GM19328 (cell line): ENCODE measurements around the gene SRGAP2C.
"Not testable (repeated sequence)": the region's sequence is repeated elsewhere in the genome, so short reads cannot be mapped to it uniquely, and the experiment has no call there.

Source experiments
- ATAC-seq: cut with Tn5 transposase; IDR thresholded peaks from one replicate; pipeline ENCODE4 v1.9.1; 2021; ENCODE audit warnings: mild to moderate bottlenecking, moderate library complexity; ENCODE audit not compliant: unreplicated experiment

SRGAP2C gene

DNA sequence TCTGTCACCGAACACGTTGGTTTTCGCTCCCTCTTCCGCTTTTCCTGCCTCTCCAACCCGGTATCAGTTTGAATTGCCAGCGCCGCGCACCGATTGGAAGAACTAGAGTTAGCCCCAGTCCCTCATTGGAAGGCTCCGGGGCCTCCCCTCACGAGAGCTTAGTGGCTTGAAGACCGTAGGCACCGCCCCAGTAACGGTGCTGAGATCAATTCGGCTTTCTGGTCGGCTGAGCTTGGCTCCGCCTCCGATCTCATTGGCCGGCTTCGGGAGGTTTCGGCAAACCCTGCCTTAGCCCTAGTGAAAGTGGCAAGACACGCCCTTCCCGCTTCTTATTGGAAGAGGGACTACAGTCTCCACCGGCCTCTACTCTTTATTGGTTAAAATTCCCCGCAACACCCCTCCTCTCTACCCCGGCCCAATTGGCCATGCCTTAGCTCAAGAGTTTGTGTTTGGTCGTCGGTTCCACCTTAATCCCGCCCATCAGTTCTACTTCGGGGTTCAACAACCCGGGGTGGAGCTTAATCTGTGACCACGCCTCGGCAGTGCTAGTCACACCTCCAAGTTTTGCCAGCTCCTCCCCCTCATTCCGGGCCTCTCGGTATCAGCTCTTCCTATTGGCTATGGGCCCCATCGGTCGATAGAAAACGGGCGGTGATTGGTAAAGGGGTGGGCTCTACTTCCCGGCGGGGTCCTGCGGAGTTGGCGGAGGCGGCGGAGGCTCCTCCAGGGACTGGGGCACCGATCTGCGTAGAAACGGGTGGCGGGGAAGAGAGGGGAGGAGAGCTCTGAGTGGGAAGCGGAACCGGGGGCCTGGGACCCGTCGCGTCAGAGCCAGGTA is at the start of gene SRGAP2C, which contains the start of gene FAM72B:
Gene SRGAP2C, plus strand, starts transcription at position 686 of the 838 bp plus-strand sequence. CDS start 2,472 bp downstream, outside the sequence.
Gene FAM72B, minus strand, starts transcription at position 51 of the 838 bp plus-strand sequence. CDS start 851 bp downstream, outside the sequence.
- peak; percentile 86 for ATAC-seq

DNA sequence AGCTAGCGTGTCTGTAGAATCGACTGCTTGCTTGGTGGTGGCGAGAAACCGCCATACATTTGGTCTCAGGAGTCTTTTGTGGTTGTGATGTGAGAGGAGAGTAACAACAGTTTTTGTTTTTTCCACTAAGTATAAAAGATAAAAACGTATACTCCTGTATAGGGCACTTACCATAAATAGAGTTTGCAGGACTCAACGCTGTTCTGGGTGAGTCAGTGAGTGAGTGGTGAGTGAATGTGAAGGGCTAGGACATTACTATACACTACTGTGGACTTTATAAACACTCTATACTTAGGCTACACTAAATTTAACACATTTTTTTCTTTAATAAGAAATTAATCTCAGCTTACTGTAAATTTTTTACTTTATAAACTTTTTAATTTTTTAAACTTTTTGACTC is 44.4 kb upstream of the SRGAP2C start:
- not testable (repeated sequence) for ATAC-seq

DNA sequence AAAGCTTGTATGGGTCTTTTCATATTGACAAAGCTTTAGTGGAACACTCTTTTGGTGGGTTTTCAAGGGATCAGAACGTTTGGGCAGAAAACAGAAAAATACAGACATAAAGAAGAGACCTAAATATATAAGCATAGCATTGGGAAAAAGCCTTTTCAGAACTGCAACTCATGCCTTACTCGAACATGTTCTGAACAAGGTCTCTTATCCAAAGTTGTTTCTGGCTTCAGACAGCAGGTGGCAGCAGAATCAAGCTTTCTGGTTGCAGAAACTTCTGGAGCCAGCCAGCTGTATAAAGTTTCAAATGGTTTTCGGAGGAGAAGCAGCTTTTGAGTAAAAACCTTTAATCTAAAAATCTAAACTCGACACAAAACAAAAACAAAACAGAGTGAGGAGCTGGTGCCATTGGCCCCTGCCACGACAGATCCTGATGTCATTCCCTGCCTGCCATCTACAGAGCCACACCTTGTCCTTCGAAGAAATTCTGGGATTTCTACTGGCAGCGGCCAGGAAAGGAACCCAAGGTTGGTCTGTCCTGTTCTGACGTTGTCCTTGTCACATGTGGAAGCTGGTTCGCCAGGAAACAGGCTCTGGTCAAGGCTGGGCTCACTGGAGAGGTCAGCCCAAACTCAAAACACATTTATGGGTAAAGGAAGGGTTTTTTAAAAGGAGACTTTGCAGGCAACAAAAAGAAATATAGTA is 36.1 kb upstream of the SRGAP2C start:
- not testable (repeated sequence) for ATAC-seq

- not testable (repeated sequence) for ATAC-seq
Observed at GRCh38 chr1:121151294-121151693, 33.5 kb upstream of the SRGAP2C start.

GRCh38 chr1:121152788-121153187 is 32.0 kb upstream of the SRGAP2C start:
- ATAC-seq, result not testable (repeated sequence)

DNA sequence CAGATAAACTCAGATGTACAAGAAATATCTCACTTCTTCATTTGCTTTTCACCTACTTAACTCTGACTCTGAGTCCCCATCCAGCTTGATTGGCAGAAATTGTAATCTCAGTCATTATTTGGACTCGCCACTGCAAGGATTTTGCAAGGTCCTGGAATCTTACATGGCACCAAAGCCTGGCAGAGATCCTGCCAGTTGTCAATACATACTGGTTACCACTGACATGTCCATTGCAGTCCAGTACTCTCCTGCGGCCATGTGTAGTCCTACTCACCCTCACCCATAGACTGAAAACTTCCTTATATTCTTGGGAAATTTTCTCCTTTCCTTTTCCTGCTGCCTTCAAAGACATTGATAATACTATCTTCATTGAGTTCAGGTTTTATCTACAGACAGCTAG is 30.0 kb upstream of the SRGAP2C start:
- not testable (repeated sequence) for ATAC-seq

- ATAC-seq, result not testable (repeated sequence)
Observed at GRCh38 chr1:121155671-121156358, 29.0 kb upstream of the SRGAP2C start.

- ATAC-seq, result not testable (repeated sequence)
Observed at GRCh38 chr1:121156958-121157603, 27.7 kb upstream of the SRGAP2C start.

DNA sequence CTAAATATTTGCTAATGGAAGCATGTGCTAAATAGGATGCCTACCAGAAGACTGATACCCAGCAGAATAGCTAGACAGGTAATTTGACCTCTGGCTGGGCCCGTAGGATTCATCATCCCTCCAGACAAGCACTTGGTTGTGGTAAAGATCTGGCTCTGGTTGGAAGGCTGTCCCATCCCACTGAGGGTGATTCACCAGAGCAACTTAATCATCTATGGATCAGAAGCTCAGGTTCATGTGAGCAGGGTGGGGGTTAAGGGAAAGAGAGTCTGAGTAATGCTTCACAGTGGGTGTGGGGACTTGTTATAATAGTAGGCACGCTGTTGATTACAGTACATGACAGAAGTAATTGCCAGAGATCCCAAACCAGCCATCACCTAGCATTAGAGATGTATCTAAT is 27.2 kb upstream of the SRGAP2C start:
- ATAC-seq, result not testable (repeated sequence)

- not testable (repeated sequence) for ATAC-seq
Observed at GRCh38 chr1:121160118-121160517, 24.7 kb upstream of the SRGAP2C start.

- not testable (repeated sequence) for ATAC-seq
Observed at GRCh38 chr1:121161199-121161901, 23.4 kb upstream of the SRGAP2C start.

GRCh38 chr1:121163850-121164757 is 20.7 kb upstream of the SRGAP2C start:
- ATAC-seq, result not testable (repeated sequence)

- ATAC-seq, result not testable (repeated sequence)
Observed at GRCh38 chr1:121165296-121165695, 19.5 kb upstream of the SRGAP2C start.

- ATAC-seq, result not testable (repeated sequence)
Observed at GRCh38 chr1:121167225-121167738, 17.5 kb upstream of the SRGAP2C start.

DNA sequence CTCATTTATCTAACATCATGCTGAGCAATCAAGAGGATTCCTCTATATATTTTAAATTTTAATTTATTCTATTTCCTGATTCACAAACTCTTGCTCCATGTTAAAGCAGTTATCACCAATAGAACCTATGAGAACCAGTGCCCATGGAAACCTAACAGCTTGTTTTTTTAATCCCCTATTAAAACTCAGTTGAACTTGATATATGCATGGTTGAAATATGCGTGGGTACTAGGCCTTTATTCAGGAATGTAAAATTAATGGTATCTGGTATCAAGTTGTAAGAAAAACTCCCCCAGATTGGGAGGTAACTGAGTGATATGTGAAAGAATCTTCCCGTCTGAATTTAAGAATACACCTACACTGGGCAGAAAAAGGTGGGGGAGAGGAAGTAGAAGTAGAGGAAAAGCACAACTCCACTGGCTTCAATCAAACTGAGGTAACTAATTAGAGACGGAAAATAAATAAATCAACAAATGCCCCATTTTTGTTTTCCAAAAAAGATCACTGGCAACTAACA is 16.6 kb upstream of the SRGAP2C start:
- not testable (repeated sequence) for ATAC-seq

DNA sequence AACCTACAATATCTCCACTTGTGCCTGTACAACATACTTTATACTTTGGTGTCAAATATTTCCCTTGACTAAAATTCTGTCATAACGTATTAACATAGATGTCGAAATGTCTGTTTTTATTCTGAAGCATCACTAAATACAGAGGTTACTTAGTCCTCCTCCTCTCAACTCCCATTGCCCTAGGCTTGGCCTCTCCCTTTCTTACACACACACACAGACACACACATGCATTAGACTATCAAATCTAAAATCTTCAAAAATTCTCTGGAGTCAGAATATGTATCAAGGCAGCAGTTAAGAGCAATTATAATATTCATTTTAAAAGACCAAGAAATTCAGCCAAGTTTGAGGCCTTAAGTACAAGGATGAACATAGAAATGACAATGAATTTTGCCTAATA is 8.1 kb upstream of the SRGAP2C start:
- not testable (repeated sequence) for ATAC-seq

GRCh38 chr1:121178197-121178596 is 6.6 kb upstream of the SRGAP2C start:
- ATAC-seq, result not testable (repeated sequence)

GRCh38 chr1:121183867-121184266 is 908 bp upstream of the SRGAP2C start:
- ATAC-seq, result not testable (repeated sequence)
